Bronchial epithelial cell (primary cell): ENCODE measurements around the gene NUP214. TPM values are rescaled to one million over a fixed set of nuclear protein-coding genes. Genes with fewer than 3 reads are reported as not detected.
"Not testable (repeated sequence)": the region's sequence is repeated elsewhere in the genome, so short reads cannot be mapped to it uniquely, and the experiment has no call there.

Source experiments
- DNase-seq: peaks from one replicate; pipeline ENCODE4 v3.0.0-alpha.2; 2010; ENCODE audit warnings: low read depth
- FAIRE-seq: peaks from 2 replicates; lab custom pipeline; 2011; peaks lifted over from hg19 to GRCh38; lab: Jason Lieb, UNC
- H3K27me3 ChIP-seq: 2 replicates; pipeline ENCODE4 v1.5.1; 2011; ENCODE audit warnings: low read length; ENCODE audit not compliant: control insufficient read depth, insufficient read depth
- H3K36me3 ChIP-seq: 2 replicates; pipeline ENCODE4 v1.5.1; 2011; ENCODE audit warnings: low read length; ENCODE audit not compliant: control insufficient read depth, insufficient read depth
- H3K4me3 ChIP-seq: 2 replicates; pipeline ENCODE4 v1.5.1; 2011; ENCODE audit warnings: mild to moderate bottlenecking, low read depth, low read length, control low read depth
- CTCF ChIP-seq: IDR thresholded peaks from 2 replicates; pipeline ENCODE4 v1.5.1; 2011; ENCODE audit warnings: mild to moderate bottlenecking, moderate library complexity, low read length, control low read depth, inconsistent platforms; ENCODE audit not compliant: insufficient read depth, severe bottlenecking
- total RNA-seq: library from RNA; depleted of rRNA; stranded (reverse); fragments of >200 nt; gene quantifications from 2 replicates; pipeline ENCODE4 v1.2.1, GENCODE V29; 2014

NUP214 gene
- total RNA-seq, 1 donor from 2014 or later, result 8.4 TPM

GRCh38 chr9:131153595-131153994, 28.2 kb downstream of the NUP214 start:
- TF ChIP-seq CTCF, result no peak
- no peaks in the 10 kb centered on the region for H3K27me3 ChIP-seq
- DNase-seq (no peak), FAIRE-seq (no peak)
- no peak overlapping the region for H3K4me3 ChIP-seq
- H3K36me3 ChIP-seq, result peaks cover 17% of the 10 kb centered on the region

GRCh38 chr9:131158673-131159072, 33.3 kb downstream of the NUP214 start:
- not testable (repeated sequence) for FAIRE-seq, DNase-seq, H3K27me3 ChIP-seq, H3K4me3 ChIP-seq, H3K36me3 ChIP-seq

GRCh38 chr9:131160416-131161112, 35.2 kb downstream of the NUP214 start:
- no peak for FAIRE-seq
- TF ChIP-seq CTCF, result no peak
- Histone ChIP-seq H3K36me3 (peaks cover 7% of the 10 kb centered on the region), H3K4me3 (no peak overlapping the region), H3K27me3 (no peaks in the 10 kb centered on the region)
- DNase-seq, result no peak

- Histone ChIP-seq H3K27me3 (no peaks in the 10 kb centered on the region), H3K4me3 (no peak overlapping the region), H3K36me3 (peaks cover 7% of the 10 kb centered on the region)
- no peak for TF ChIP-seq CTCF
- FAIRE-seq (no peak), DNase-seq (no peak)
Observed at GRCh38 chr9:131161585-131161984, 36.2 kb downstream of the NUP214 start.

- peaks cover 5% of the 10 kb centered on the region for H3K36me3 ChIP-seq
- TF ChIP-seq CTCF, result no peak
- DNase-seq (no peak), FAIRE-seq (no peak)
- H3K27me3 ChIP-seq, result no peaks in the 10 kb centered on the region
- no peak overlapping the region for H3K4me3 ChIP-seq
Observed at GRCh38 chr9:131162886-131163285, 37.5 kb downstream of the NUP214 start.

- FAIRE-seq (no peak), DNase-seq (no peak)
- no peak overlapping the region for H3K4me3 ChIP-seq
- no peak for TF ChIP-seq CTCF
- H3K36me3 ChIP-seq, result peaks cover 5% of the 10 kb centered on the region
- no peaks in the 10 kb centered on the region for H3K27me3 ChIP-seq
Observed at GRCh38 chr9:131165523-131165922, 40.1 kb downstream of the NUP214 start.
